Left lung (tissue), 10 donors: Measurements from ENCODE around the gene PTGDS. TPM values are rescaled to one million over a fixed set of nuclear protein-coding genes. Genes with fewer than 3 reads are reported as not detected.
A peak's percentile ranks its signal among the peaks of the same experiment; 100 is the strongest.

Experiments
- ATAC-seq: fragments of 200-7000 bp; cut with Tn5 transposase; one replicate; pipeline ENCODE4 v1.9.1; 2020; ENCODE audit warnings: moderate library complexity
- DNase-seq, 4 donors: peaks; one replicate each; pipeline ENCODE4 v3.0.0-alpha.2; 2013 to 2020
- H3K27ac ChIP-seq, 2 donors: fragments of 200-600 bp; sonication (generic) in 1 of 2; one replicate each; pipeline versions ENCODE4 v1.5.0 to v1.8.0; 2020 to 2021
- H3K27me3 ChIP-seq, 2 donors: fragments of 200-600 bp; sonication (generic) in 1 of 2; one replicate each; pipeline versions ENCODE4 v1.5.0 to v1.8.0; 2020 to 2021
- H3K36me3 ChIP-seq, 2 donors: fragments of 200-600 bp; sonication (generic) in 1 of 2; one replicate each; pipeline versions ENCODE4 v1.5.0 to v1.8.0; 2020 to 2021
- H3K4me1 ChIP-seq, 2 donors: fragments of 200-600 bp; one replicate each; pipeline ENCODE4 v1.8.0; 2021
- H3K4me3 ChIP-seq, 2 donors: fragments of 200-600 bp; sonication (generic) in 1 of 2; one replicate each; pipeline versions ENCODE4 v1.5.0 to v1.8.0; 2020 to 2021; ENCODE audit warnings: mild to moderate bottlenecking in 1 of 2
- H3K9me3 ChIP-seq, 2 donors: fragments of 200-600 bp; sonication (generic) in 1 of 2; one replicate each; pipeline versions ENCODE4 v1.5.0 to v1.8.0; 2020 to 2021
- CTCF ChIP-seq, 2 donors: fragments of 200-600 bp; sonication (generic) in 1 of 2; IDR thresholded peaks; one replicate each; pipeline versions ENCODE4 v1.5.0 to v1.8.0; 2021; ENCODE audit warnings: antibody characterized with exemption in 2 of 2
- intact Hi-C, 2 donors: fragments of 100-400 bp; cut with DNase I; formaldehyde crosslinking; loops; one replicate each; pipeline versions ENCODE4 v1.11.2 to v1.14.2; 2022
- polyA plus RNA-seq, 6 donors: library from polyadenylated mRNA; unstranded; fragments of 120-200 nt; gene quantifications; one replicate each; pipeline ENCODE4 v1.2.1, GENCODE V29; 2013; ENCODE audit not compliant: insufficient read length in 6 of 6
- total RNA-seq, 2 donors: library from RNA; stranded (reverse); fragmentation: NEBNext Ultra II Directional; extraction: Animal tissue kit (Norgen Biotek cat#: 25700); gene quantifications; one replicate each; pipeline ENCODE4 v1.2.1, GENCODE V29; 2021
- donor health status: DM: no; HTN: yes; CAD: no.
- donor health status: DM: no; HTN: no; CAD: no.

Gene PTGDS
- total and polyA plus RNA-seq, 8 donors: 23.7 to 137 (median 37.7) TPM

- H3K27ac ChIP-seq: no peak overlapping the region
- H3K4me3 ChIP-seq: no peak overlapping the region
- DNase-seq (peak; percentile 18 to 81 (median 53)), ATAC-seq (no peak)
- H3K4me1 ChIP-seq: peaks cover 13 to 46% of the 10 kb centered on the region in 2 donors
- no peaks in the 10 kb centered on the region for H3K27me3 ChIP-seq
- TF ChIP-seq CTCF (IDR thresholded peaks at IDR 0.05): peak; percentile 48 to 50
- peaks cover 0 to 1% of the 10 kb centered on the region in 2 donors for H3K36me3 ChIP-seq
- no peaks in the 10 kb centered on the region for H3K9me3 ChIP-seq
- intact Hi-C loops: no loop called here
Observed at GRCh38 chr9:136947955-136948510, 29.3 kb upstream of the PTGDS start.

- ATAC-seq (peak; percentile 4), DNase-seq (peak in 2 of 4 donors; percentile 10 to 79)
- peaks cover 10 to 38% of the 10 kb centered on the region in 2 donors for H3K4me1 ChIP-seq
- peak overlapping the region; percentile 50 to 70 for H3K4me3 ChIP-seq
- no peaks in the 10 kb centered on the region for H3K36me3 ChIP-seq
- H3K27ac ChIP-seq: peak overlapping the region; percentile 76 to 81
- intact Hi-C loops: no loop called here
- H3K9me3 ChIP-seq: no peaks in the 10 kb centered on the region
- H3K27me3 ChIP-seq: no peaks in the 10 kb centered on the region
- TF ChIP-seq CTCF (IDR thresholded peaks at IDR 0.05): no peak
Observed at GRCh38 chr9:136949239-136949816, 28.0 kb upstream of the PTGDS start.

GRCh38 chr9:136949817-136950655, 27.3 kb upstream of the PTGDS start:
- H3K9me3 ChIP-seq: no peaks in the 10 kb centered on the region
- peak overlapping the region; percentile 50 to 70 for H3K4me3 ChIP-seq
- H3K36me3 ChIP-seq: no peaks in the 10 kb centered on the region
- H3K27me3 ChIP-seq: no peaks in the 10 kb centered on the region
- peak; percentile 68 to 98 (median 94) for DNase-seq
- peak overlapping the region; percentile 76 to 81 for H3K27ac ChIP-seq
- H3K4me1 ChIP-seq: peaks cover 10 to 35% of the 10 kb centered on the region in 2 donors
- intact Hi-C loops: no loop called here
- TF ChIP-seq CTCF (IDR thresholded peaks at IDR 0.05): peak in 1 of 2 donors; percentile 12
- ATAC-seq: peak; percentile 92

GRCh38 chr9:136950656-136951276, 26.5 kb upstream of the PTGDS start:
- ATAC-seq: peak; percentile 61

More at GRCh38 chr9:136950656-136951276, 26.5 kb upstream of the PTGDS start:
- Histone ChIP-seq H3K9me3 (no peaks in the 10 kb centered on the region), H3K4me1 (peaks cover 10 to 33% of the 10 kb centered on the region in 2 donors), H3K27ac (peak overlapping the region; percentile 76 to 81), H3K36me3 (no peaks in the 10 kb centered on the region), H3K4me3 (peak overlapping the region; percentile 50 to 70), H3K27me3 (no peaks in the 10 kb centered on the region)
- intact Hi-C loops: no loop called here
- peak in 1 of 4 donors; percentile 58 for DNase-seq
- TF ChIP-seq CTCF (IDR thresholded peaks at IDR 0.05): no peak
